ENCODE measurements around the gene P2RY12.

- TF ChIP-seq CTCF (IDR thresholded peaks at IDR 0.05; ENCODE audit: low read depth, low read length, poor library complexity, severe bottlenecking) (no peak), EZH2phosphoT487 (IDR thresholded peaks at IDR 0.05; ENCODE audit: borderline replicate concordance, low read length) (no peak)
These were observed 43.8 kb upstream of the P2RY12 start for GRCh38 chr3:151428386-151428785.

Measured in DOHH2 (cell line).